Type B pancreatic cell (in vitro differentiated cells): ENCODE measurements around the gene DCLK1. TPM values are rescaled to one million over a fixed set of nuclear protein-coding genes. Genes with fewer than 3 reads are reported as not detected.
A peak's percentile ranks its signal among the peaks of the same experiment; 100 is the strongest.

Experiments used
- DNase-seq: peaks from one replicate; pipeline ENCODE4 v3.0.0; 2021; ENCODE audit warnings: mixed read lengths; ENCODE audit not compliant: unreplicated experiment; ENCODE audit errors: extremely low spot score
- H3K27ac Mint-ChIP-seq: 2 replicates; pipeline ENCODE4 v1.8.0; 2021; ENCODE audit warnings: mild to moderate bottlenecking, mixed read lengths
- H3K27me3 Mint-ChIP-seq: 2 replicates; pipeline ENCODE4 v1.8.0; 2021; ENCODE audit warnings: mixed read lengths
- H3K36me3 Mint-ChIP-seq: 2 replicates; pipeline ENCODE4 v1.8.0; 2021; ENCODE audit warnings: mixed read lengths
- H3K4me1 Mint-ChIP-seq: one replicate; pipeline ENCODE4 v1.8.0; 2021; ENCODE audit warnings: mixed read lengths; ENCODE audit not compliant: unreplicated experiment
- H3K4me3 Mint-ChIP-seq: 2 replicates; pipeline ENCODE4 v1.8.0; 2021; ENCODE audit warnings: mild to moderate bottlenecking, mixed read lengths
- H3K9me3 Mint-ChIP-seq: 2 replicates; pipeline ENCODE4 v1.8.0; 2021; ENCODE audit warnings: mixed read lengths
- total RNA-seq: library from RNA; stranded (reverse); gene quantifications from 2 replicates; pipeline ENCODE4 v1.2.1, GENCODE V29; 2021; ENCODE audit warnings: low replicate concordance
- TF ChIP-seq, protein P1 (sequence below): fragments of 200-600 bp; sonication (generic); conservative IDR thresholded peaks from 2 replicates; pipeline ENCODE4 v1.5.0; 2021; ENCODE audit warnings: antibody characterized with exemption, mild to moderate bottlenecking

Gene DCLK1
- total RNA-seq, 1 donor from 2014 or later, result 47.1 TPM

DNA sequence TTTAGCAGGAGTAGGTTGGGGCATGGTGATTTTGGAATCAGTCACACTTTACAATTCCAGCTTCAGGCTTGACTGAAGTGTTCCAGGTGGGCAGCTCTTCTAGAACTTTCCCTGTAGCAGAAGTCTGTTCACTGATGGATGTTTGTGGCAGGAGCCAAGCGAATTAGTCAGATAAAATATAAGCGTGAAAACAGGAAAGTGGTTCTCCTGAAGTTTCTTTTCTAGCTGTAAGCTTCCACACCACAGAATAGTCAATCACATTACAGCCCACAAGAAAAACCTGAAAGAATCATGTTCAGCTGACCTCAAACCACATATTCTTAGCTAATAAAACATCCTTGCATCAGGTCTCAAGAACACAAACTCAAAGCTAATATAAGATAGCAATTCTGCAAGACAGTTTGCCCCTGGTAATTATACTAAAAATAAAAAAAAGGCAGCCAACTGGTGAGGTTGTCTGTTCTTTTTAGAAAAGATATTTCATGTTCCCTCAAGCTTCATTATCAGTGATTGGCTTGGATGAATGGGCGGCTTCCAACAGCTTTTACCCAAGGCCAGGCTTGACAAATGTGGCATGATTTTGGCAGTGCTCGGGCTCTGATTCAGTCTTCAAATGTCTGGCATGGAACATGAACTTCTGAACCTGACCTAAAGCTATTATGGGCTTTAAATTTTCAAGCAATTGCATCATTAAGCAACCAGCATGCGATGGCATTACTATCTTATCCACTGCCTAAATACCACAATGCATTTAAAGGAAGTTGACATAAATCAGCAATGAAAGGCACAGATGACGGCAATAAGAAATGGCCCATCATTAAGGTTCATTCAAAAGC lies 136.8 kb downstream of the DCLK1 start:
- TF ChIP-seq, protein P1, sequence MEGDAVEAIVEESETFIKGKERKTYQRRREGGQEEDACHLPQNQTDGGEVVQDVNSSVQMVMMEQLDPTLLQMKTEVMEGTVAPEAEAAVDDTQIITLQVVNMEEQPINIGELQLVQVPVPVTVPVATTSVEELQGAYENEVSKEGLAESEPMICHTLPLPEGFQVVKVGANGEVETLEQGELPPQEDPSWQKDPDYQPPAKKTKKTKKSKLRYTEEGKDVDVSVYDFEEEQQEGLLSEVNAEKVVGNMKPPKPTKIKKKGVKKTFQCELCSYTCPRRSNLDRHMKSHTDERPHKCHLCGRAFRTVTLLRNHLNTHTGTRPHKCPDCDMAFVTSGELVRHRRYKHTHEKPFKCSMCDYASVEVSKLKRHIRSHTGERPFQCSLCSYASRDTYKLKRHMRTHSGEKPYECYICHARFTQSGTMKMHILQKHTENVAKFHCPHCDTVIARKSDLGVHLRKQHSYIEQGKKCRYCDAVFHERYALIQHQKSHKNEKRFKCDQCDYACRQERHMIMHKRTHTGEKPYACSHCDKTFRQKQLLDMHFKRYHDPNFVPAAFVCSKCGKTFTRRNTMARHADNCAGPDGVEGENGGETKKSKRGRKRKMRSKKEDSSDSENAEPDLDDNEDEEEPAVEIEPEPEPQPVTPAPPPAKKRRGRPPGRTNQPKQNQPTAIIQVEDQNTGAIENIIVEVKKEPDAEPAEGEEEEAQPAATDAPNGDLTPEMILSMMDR, result no peak
- Mint-ChIP-seq H3K4me3 (no peak overlapping the region), H3K9me3 (peaks cover 12% of the 10 kb centered on the region), H3K27ac (peak overlapping the region; percentile 22), H3K36me3 (peaks cover 4% of the 10 kb centered on the region), H3K27me3 (peaks cover 14% of the 10 kb centered on the region), H3K4me1 (peaks cover 29% of the 10 kb centered on the region)
- DNase-seq, result no peak

DNA sequence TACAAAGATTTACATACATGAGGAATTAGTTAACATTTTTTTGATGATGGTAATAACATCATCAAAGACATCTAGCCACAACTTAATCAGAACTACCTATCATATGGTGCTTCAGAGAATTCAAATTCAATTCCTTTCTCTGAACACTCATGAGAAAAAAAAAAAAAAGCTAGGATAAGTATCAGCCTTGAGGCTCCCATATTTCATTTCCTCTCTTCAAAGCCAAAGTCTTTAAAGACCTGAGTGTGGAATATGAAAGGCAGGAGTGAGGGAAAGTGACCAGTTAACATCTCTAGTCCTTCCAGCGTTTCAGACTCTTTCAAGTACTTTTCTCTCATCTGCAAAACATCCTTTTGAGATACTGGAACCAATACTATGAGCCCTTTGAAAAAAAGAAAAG lies 137.5 kb downstream of the DCLK1 start:
- Mint-ChIP-seq H3K4me3 (no peak overlapping the region), H3K9me3 (peaks cover 12% of the 10 kb centered on the region), H3K4me1 (peaks cover 31% of the 10 kb centered on the region), H3K27me3 (peaks cover 15% of the 10 kb centered on the region), H3K36me3 (peaks cover 4% of the 10 kb centered on the region), H3K27ac (no peak overlapping the region)
- DNase-seq, result no peak
- TF ChIP-seq, protein P1, result no peak

DNA sequence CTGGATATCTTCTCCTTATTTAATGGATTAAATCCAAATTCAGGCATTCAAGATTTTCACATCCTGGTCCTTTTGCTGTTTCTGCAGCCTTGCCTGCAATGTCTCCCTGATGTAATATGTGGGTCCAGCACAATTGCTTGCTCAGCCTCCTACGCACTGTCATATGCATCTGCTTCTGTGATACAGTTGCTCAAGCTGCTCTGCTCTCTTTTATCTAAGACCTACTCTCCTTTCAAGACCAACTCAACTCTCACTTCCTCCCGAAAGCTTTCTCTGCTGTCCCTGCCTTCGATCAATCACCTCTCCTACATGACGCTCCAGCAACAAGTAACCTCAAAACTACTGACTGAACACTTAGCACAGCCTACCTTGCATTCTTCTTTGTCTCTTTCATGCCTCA lies 138.2 kb downstream of the DCLK1 start:
- H3K4me1 Mint-ChIP-seq, result peaks cover 36% of the 10 kb centered on the region
- peaks cover 4% of the 10 kb centered on the region for H3K36me3 Mint-ChIP-seq
- peaks cover 15% of the 10 kb centered on the region for H3K27me3 Mint-ChIP-seq
- no peak overlapping the region for H3K4me3 Mint-ChIP-seq
- TF ChIP-seq, protein P1, result no peak
- H3K9me3 Mint-ChIP-seq, result peaks cover 16% of the 10 kb centered on the region
- H3K27ac Mint-ChIP-seq, result no peak overlapping the region
- no peak for DNase-seq

DNA sequence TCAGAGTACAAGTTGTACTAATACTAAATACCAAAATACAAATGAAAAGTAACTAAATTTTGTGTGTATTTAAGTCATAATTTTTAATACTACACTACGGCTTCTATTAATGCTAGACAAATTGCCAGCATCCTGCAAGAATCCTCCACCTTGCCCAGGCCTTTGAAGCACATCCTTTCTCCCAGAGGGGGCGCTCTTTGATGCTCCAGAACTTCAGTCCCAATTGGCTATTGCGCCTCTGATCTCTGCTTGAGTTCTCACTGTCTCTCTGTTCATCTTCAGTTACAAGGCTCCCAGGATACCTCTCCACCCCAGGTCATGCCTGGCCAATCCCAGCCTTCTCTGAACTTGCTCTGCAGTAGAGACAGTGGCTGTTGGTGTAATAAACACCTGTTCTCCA lies 141.0 kb downstream of the DCLK1 start:
- no peak for DNase-seq
- H3K4me3 Mint-ChIP-seq, result no peak overlapping the region
- H3K27me3 Mint-ChIP-seq, result peaks cover 15% of the 10 kb centered on the region
- H3K9me3 Mint-ChIP-seq, result peaks cover 10% of the 10 kb centered on the region
- H3K4me1 Mint-ChIP-seq, result peaks cover 34% of the 10 kb centered on the region
- peaks cover 4% of the 10 kb centered on the region for H3K36me3 Mint-ChIP-seq
- TF ChIP-seq, protein P1, result no peak
- H3K27ac Mint-ChIP-seq, result no peak overlapping the region

DNA sequence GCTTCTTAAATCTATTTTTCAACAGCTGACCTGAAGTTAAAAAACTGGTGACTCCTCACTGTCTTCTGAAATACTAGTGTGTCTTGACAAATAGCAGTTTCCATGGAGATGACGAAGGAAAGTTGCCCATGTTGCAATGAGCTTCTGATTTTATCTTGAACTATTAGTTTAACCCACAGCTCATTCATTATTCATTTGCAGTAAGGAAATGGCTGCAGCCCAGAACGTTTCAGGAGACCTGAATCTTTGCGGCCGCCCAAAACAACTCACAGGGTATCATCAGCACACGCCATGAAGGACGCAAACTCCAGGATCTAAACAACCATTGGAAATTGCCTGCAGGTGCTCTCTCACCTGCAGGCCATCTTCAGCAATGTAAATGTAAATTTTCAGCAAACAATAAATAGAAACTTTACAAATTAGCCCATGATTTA lies 142.5 kb downstream of the DCLK1 start:
- peaks cover 10% of the 10 kb centered on the region for H3K9me3 Mint-ChIP-seq
- TF ChIP-seq, protein P1, result no peak
- H3K36me3 Mint-ChIP-seq, result peaks cover 4% of the 10 kb centered on the region
- no peak for DNase-seq
- peaks cover 28% of the 10 kb centered on the region for H3K4me1 Mint-ChIP-seq
- peak overlapping the region; percentile 14 for H3K4me3 Mint-ChIP-seq
- H3K27me3 Mint-ChIP-seq, result peaks cover 17% of the 10 kb centered on the region
- H3K27ac Mint-ChIP-seq, result peak overlapping the region; percentile 4
